ENCODE measurements around the gene CTBP2. TPM values are rescaled to one million over a fixed set of nuclear protein-coding genes. Genes with fewer than 3 reads are reported as not detected.

Gene CTBP2
- total RNA-seq, 1 experiment from 2014 or later, result 125 TPM

- ATAC-seq (no peak), DNase-seq (ENCODE audit: low read depth, low spot score) (no peak)
- no peaks in the 10 kb centered on the region for H3K9me3 ChIP-seq (ENCODE audit: control insufficient read depth, insufficient read depth, low read depth, low read length)
- no TSS peak for BruUV-seq (replicated peaks)
- intact Hi-C loops (cut with micrococcal nuclease; ENCODE audit: unreplicated experiment) (no loop called here), in situ Hi-C loops (cut with HindIII; ENCODE audit: low pct_unique_long_range_greater_than_20kb, low sequenced_read_pairs) (no loop called here)
- H3K27ac ChIP-seq (ENCODE audit: low read length), result no peak overlapping the region
- TF ChIP-seq CTCF (IDR thresholded peaks at IDR 0.05) (no peak), SIN3A (IDR thresholded peaks at IDR 0.05; ENCODE audit: borderline replicate concordance, insufficient read depth, low read depth, low read length) (no peak), REST (IDR thresholded peaks at IDR 0.05; ENCODE audit: insufficient read depth in 1 of 2, low read depth in 2 of 2, low read length in 1 of 2) (no peak)
- no peak overlapping the region for H3K4me3 ChIP-seq (ENCODE audit: low read depth in 2 of 2, low read length in 2 of 2)
- CTCF ChIA-PET, result no interaction called here
- peaks cover 5% of the 10 kb centered on the region for H3K4me1 ChIP-seq (ENCODE audit: control insufficient read depth, insufficient read depth, low read length)
- POLR2A ChIA-PET, result no interaction called here
- H3K36me3 ChIP-seq (ENCODE audit: control insufficient read depth, insufficient read depth, low read length), result 0 out of 2 replicates have a peak, but pooled peaks cover 2% of the 10 kb centered on the region
- H3K27me3 ChIP-seq (ENCODE audit: control insufficient read depth, insufficient read depth, low read length), result no peaks in the 10 kb centered on the region
Observed at GRCh38 chr10:125092564-125093031, 67.8 kb downstream of the CTBP2 start.

- no peaks in the 10 kb centered on the region for H3K27me3 ChIP-seq (ENCODE audit: control insufficient read depth, insufficient read depth, low read length)
- in situ Hi-C loops (cut with HindIII; ENCODE audit: low pct_unique_long_range_greater_than_20kb, low sequenced_read_pairs), result no loop called here
- ATAC-seq (no peak), DNase-seq (ENCODE audit: low read depth, low spot score) (no peak)
- no peaks in the 10 kb centered on the region for H3K9me3 ChIP-seq (ENCODE audit: control insufficient read depth, insufficient read depth, low read depth, low read length)
- ChIA-PET CTCF (no interaction called here), POLR2A (interaction anchor here (0.6 kb wide), 1 partner anchor 205 kb away, joined by 11 read pairs; no protein-coding TSS in a partner anchor)
- H3K4me3 ChIP-seq (ENCODE audit: low read depth in 2 of 2, low read length in 2 of 2), result no peak overlapping the region
- H3K27ac ChIP-seq (ENCODE audit: low read length), result no peak overlapping the region
- H3K4me1 ChIP-seq (ENCODE audit: control insufficient read depth, insufficient read depth, low read length), result peaks cover 5% of the 10 kb centered on the region
- intact Hi-C loops (cut with micrococcal nuclease; ENCODE audit: unreplicated experiment), result no loop called here
- no TSS peak for BruUV-seq (replicated peaks)
- TF ChIP-seq CTCF (IDR thresholded peaks at IDR 0.05), result no peak
- no peak for TF ChIP-seq SIN3A (IDR thresholded peaks at IDR 0.05; ENCODE audit: borderline replicate concordance, insufficient read depth, low read depth, low read length)
- TF ChIP-seq POLR2AphosphoS5 (IDR thresholded peaks at IDR 0.05; ENCODE audit: low read depth, low read length), result no peak
- no peak for TF ChIP-seq TCF7L2 (IDR thresholded peaks at IDR 0.05; ENCODE audit: low read depth, low read length)
- 0 out of 2 replicates have a peak, but pooled peaks cover 2% of the 10 kb centered on the region for H3K36me3 ChIP-seq (ENCODE audit: control insufficient read depth, insufficient read depth, low read length)
Observed at GRCh38 chr10:125091891-125092290, 68.5 kb downstream of the CTBP2 start.

Measured in Panc1 (cell line).